HG02981 (cell line): Measurements from ENCODE around the gene PTCD1.

Experiments used
- ATAC-seq: cut with Tn5 transposase; IDR thresholded peaks from one replicate; pipeline ENCODE4 v1.9.1; 2021; ENCODE audit warnings: mild to moderate bottlenecking, moderate library complexity; ENCODE audit not compliant: unreplicated experiment

PTCD1 gene

DNA sequence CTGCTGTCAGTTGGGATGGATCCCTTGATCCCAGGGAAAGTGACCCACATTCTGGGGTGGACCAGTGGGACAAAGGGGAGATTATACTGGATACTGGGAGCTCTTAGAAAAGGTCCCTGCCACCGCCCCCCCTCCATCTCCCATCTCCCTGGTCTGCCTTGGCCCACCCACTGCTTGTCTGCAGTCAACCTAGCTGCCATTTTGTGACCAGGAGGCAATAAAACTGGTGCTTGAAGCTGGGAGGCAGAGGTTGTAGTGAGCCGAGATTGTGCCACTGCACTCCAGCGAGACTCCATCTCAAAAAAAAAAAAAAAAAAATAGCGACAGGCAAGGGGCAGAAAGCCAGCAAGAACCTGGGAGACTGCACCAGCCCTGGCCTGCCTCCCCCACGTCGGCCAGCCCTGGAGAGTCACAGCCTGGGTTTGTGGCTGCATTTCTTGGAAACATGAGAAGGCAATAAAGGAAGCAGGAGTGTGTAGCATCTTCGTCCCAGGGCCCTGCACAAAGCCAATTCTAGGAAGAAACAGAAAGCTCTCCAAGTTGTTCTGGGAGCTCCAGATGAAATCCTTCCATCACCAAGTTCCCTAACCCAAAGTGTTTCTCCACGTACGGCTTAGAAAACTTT, 68.7 kb downstream of the PTCD1 start:
- ATAC-seq, result no peak

DNA sequence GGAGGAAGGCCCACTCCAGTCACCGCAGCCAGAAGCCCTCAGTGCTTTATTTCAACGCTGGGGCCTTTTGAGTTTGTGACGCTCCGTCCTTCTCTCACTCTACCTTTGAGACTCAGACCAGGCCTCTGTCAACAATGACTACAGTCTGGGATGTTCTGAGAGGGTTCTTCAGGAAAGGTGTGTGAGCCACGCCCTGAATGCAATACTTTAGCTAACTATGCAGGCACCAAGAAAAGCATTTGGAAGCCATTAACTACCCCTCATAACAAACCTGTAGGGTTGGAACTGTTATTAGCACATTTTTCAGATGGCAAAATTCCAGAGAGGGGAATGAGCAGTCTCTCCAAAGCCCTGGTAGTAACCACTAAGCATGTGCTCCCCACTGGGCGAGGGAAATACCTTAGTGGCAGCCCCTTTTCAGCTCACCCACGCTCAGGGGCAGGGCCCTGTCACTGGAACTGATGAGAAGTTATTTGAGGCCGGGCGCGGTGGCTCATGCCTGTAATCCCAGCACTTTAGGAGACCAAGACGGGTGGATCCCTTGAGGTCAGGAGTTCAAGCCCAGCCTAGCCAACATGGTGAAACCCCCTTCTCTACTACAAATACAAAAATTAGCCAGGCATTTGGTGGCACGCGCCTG, 69.7 kb downstream of the PTCD1 start:
- no peak for ATAC-seq
